Chondrocyte (in vitro differentiated cells): ENCODE data around the gene NRP2. TPM values are rescaled to one million over a fixed set of nuclear protein-coding genes. Genes with fewer than 3 reads are reported as not detected.

Experiments
- DNase-seq: peaks from one replicate; pipeline ENCODE4 v3.0.0; 2021; ENCODE audit warnings: mixed read lengths, low spot score
- H3K27ac Mint-ChIP-seq: one replicate; pipeline ENCODE4 v1.8.0; 2021; ENCODE audit warnings: mild to moderate bottlenecking, moderate library complexity, mixed read lengths; ENCODE audit not compliant: unreplicated experiment
- H3K27me3 Mint-ChIP-seq: 2 replicates; pipeline ENCODE4 v1.8.0; 2021; ENCODE audit warnings: low read depth, mixed read lengths
- H3K36me3 Mint-ChIP-seq: 2 replicates; pipeline ENCODE4 v1.8.0; 2021; ENCODE audit warnings: low read depth, mixed read lengths
- H3K4me1 Mint-ChIP-seq: 2 replicates; pipeline ENCODE4 v1.8.0; 2021; ENCODE audit warnings: low read depth, mild to moderate bottlenecking, mixed read lengths
- H3K4me3 Mint-ChIP-seq: one replicate; pipeline ENCODE4 v1.8.0; 2021; ENCODE audit warnings: mild to moderate bottlenecking, moderate library complexity, mixed read lengths; ENCODE audit not compliant: unreplicated experiment
- H3K9me3 Mint-ChIP-seq: 2 replicates; pipeline ENCODE4 v1.8.0; 2021; ENCODE audit warnings: low read depth, mixed read lengths
- total RNA-seq: library from RNA; stranded (reverse); gene quantifications from 3 replicates; pipeline ENCODE4 v1.2.1, GENCODE V29; 2021
- TF ChIP-seq, protein P1 (sequence below): fragments of 200-600 bp; sonication (generic); IDR thresholded peaks from 2 replicates; pipeline ENCODE4 v1.5.0; 2021; ENCODE audit warnings: antibody characterized with exemption, mild to moderate bottlenecking, moderate library complexity

Gene NRP2
- total RNA-seq, 1 donor from 2014 or later: 34.5 TPM

DNA sequence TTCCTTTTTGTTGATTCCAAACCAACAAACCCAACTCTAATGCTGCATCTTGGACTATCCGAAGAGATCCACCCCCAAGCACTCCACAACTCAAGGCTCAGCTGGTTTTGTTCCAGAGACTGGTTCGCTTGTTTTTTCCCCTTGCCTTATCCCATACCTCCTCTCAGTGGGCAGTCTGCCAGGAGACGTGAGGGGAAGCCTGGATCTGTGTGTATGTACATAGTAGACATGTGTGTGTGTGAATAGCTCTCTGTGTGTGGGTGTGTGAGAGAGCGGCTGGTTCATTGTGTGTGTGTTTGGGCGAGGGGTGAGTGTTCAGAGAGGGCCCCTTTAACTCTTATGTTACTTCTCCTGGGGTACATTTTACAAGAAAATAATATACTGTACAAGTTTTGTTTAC, 94.4 kb downstream of the NRP2 start:
- no peaks in the 10 kb centered on the region for H3K9me3 Mint-ChIP-seq
- peaks cover 6% of the 10 kb centered on the region for H3K36me3 Mint-ChIP-seq
- no peaks in the 10 kb centered on the region for H3K4me1 Mint-ChIP-seq
- no peak for DNase-seq
- H3K27me3 Mint-ChIP-seq: no peaks in the 10 kb centered on the region
- H3K27ac Mint-ChIP-seq: no peak overlapping the region
- no peak overlapping the region for H3K4me3 Mint-ChIP-seq
- TF ChIP-seq, protein P1, sequence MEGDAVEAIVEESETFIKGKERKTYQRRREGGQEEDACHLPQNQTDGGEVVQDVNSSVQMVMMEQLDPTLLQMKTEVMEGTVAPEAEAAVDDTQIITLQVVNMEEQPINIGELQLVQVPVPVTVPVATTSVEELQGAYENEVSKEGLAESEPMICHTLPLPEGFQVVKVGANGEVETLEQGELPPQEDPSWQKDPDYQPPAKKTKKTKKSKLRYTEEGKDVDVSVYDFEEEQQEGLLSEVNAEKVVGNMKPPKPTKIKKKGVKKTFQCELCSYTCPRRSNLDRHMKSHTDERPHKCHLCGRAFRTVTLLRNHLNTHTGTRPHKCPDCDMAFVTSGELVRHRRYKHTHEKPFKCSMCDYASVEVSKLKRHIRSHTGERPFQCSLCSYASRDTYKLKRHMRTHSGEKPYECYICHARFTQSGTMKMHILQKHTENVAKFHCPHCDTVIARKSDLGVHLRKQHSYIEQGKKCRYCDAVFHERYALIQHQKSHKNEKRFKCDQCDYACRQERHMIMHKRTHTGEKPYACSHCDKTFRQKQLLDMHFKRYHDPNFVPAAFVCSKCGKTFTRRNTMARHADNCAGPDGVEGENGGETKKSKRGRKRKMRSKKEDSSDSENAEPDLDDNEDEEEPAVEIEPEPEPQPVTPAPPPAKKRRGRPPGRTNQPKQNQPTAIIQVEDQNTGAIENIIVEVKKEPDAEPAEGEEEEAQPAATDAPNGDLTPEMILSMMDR: no peak

DNA sequence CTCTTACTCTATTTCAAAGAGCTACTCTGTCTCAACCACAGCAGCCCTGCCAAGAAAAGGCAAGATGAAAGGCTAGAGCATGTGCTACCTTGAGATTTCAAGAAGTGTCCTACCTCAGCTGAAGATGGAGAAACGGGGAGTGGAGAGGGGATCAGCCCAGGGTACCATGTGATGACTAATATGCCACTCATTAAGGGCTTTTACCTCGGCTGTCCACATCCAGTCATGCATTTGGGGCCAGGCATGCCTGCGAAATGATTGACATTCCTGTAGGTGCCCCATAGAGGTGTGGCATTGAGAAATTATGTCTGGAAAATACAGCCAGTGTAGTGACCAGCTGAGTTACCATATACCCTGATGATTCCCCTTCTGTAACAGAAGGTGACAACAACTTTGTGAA, 96.1 kb downstream of the NRP2 start:
- no peaks in the 10 kb centered on the region for H3K9me3 Mint-ChIP-seq
- no peaks in the 10 kb centered on the region for H3K27me3 Mint-ChIP-seq
- H3K36me3 Mint-ChIP-seq: peaks cover 6% of the 10 kb centered on the region
- TF ChIP-seq, protein P1: no peak
- no peaks in the 10 kb centered on the region for H3K4me1 Mint-ChIP-seq
- DNase-seq: no peak
- H3K4me3 Mint-ChIP-seq: no peak overlapping the region
- no peak overlapping the region for H3K27ac Mint-ChIP-seq

DNA sequence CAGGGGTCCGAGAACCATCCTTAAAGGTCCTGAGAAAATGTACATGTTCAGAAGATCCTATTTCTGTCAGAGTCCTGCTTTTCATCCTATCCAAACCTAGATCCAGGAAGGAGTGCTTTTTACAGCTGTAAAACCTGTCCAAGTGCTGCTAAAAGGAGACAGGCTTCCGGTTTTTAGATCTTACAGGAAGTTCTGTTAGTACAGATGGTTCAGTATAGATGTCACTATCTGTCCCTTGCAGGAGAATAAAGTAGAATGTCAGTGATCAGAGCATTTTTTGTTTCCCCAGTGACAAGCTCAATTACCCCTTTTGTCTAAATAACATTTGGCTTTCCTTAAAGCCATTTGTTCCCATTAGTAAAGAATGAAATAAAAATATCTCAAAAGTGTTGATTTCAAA, 98.3 kb downstream of the NRP2 start:
- no peaks in the 10 kb centered on the region for H3K9me3 Mint-ChIP-seq
- TF ChIP-seq, protein P1: no peak
- no peak overlapping the region for H3K4me3 Mint-ChIP-seq
- H3K27me3 Mint-ChIP-seq: no peaks in the 10 kb centered on the region
- H3K4me1 Mint-ChIP-seq: no peaks in the 10 kb centered on the region
- no peak for DNase-seq
- H3K27ac Mint-ChIP-seq: no peak overlapping the region
- H3K36me3 Mint-ChIP-seq: peaks cover 8% of the 10 kb centered on the region

DNA sequence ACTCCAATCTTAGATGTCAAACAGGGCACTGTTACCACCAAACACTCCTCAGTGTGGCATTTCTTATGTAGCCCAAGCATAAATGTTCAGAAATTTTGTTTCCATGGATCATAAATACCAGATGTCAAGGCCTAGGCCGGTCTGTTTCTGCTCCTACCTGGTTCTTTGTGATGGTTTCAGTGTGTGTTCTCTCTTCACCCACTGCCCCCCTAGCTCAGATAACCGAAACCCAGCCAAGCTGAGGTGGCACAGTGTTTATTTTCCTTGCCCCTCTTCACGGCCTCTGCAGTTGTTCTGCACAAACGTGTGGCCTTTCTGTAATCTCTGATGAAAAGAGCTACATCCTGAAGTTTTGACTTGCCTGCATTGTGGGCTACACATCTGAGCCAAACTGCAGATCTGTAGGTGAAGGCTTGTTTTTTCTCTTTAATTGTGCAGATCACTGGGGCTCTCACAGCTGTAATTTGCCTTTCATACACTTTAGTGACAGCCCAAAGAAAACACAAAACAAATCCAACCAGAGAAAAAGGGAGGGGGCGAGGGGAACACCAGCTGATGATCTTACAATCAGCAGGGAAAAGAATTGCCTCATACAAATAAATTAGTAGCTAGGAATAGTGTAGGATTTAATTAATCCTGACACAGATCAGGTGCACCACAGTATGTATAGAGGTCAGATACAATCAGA, 99.1 kb downstream of the NRP2 start:
- TF ChIP-seq, protein P1: no peak
- no peaks in the 10 kb centered on the region for H3K4me1 Mint-ChIP-seq
- peaks cover 6% of the 10 kb centered on the region for H3K36me3 Mint-ChIP-seq
- H3K9me3 Mint-ChIP-seq: no peaks in the 10 kb centered on the region
- no peak for DNase-seq
- no peak overlapping the region for H3K27ac Mint-ChIP-seq
- no peaks in the 10 kb centered on the region for H3K27me3 Mint-ChIP-seq
- no peak overlapping the region for H3K4me3 Mint-ChIP-seq

DNA sequence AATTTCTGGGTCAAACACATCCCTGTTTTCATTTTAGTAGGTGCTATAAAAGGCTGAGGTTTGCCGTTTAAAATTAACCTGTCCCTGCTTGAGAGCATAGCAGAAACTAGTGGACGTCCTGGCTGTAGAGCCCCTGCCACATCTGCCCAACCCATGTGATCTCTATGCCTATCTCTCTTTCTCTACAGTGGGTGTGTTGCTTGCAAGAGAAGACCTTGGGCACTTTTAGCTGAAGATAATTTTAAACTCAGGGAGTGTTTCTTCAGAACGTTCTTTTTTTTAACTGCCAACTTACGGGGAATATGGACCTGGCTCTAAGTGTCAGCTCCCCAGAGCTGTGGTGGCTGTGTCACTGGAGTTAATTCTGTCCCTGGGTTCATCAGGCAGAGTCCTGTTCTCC, 100.6 kb downstream of the NRP2 start:
- DNase-seq: no peak
- Mint-ChIP-seq H3K27ac (no peak overlapping the region), H3K4me3 (no peak overlapping the region), H3K36me3 (peaks cover 2% of the 10 kb centered on the region), H3K9me3 (no peaks in the 10 kb centered on the region), H3K4me1 (no peaks in the 10 kb centered on the region), H3K27me3 (no peaks in the 10 kb centered on the region)
- TF ChIP-seq, protein P1: no peak
